A549 (cell line): ENCODE measurements around the gene NOS1AP. TPM values are rescaled to one million over a fixed set of nuclear protein-coding genes. Genes with fewer than 3 reads are reported as not detected.

Experiments used
- ATAC-seq, 2 experiments: fragments of 200-7000 bp in 1 of 2; fragments of >200 bp in 1 of 2; cut with Nextera tagmentation in 1 of 2; cut with Tn5 transposase in 1 of 2; 3 replicates each; pipeline versions ENCODE4 v1.8.0 to v1.9.1; 2018 to 2020; ENCODE audit warnings: mild to moderate bottlenecking in 1 of 2, moderate library complexity in 1 of 2
- CTCF ChIA-PET: fragments of 300-600 bp; sonication (Branson Sonifier 250); formaldehyde crosslinking; extraction: SDS; loops from one replicate; lab custom pipeline; 2021; ENCODE audit warnings: antibody characterized with exemption, inconsistent platforms; lab: Yijun Ruan, JAX
- POLR2A ChIA-PET: fragments of 350-600 bp; formaldehyde crosslinking; extraction: SDS; loops from one replicate; lab custom pipeline; 2021; ENCODE audit warnings: antibody characterized with exemption, inconsistent platforms; lab: Yijun Ruan, JAX
- DNase-seq, 2 experiments: peaks; one replicate each; pipeline versions ENCODE4 v3.0.0 to v3.0.0-alpha.2; 2011 to 2016; ENCODE audit warnings: low read depth in 1 of 2, low spot score in 1 of 2
- FAIRE-seq: peaks from 2 replicates; lab custom pipeline; 2011; peaks lifted over from hg19 to GRCh38; lab: Jason Lieb, UNC
- H3K27ac ChIP-seq, 2 experiments: fragments of >200 bp; sonication (Bioruptor Twin); formaldehyde crosslinking; 3 replicates each; pipeline ENCODE4 v1.5.1; 2016 to 2017
- H3K4me1 ChIP-seq: fragments of >200 bp; sonication (Bioruptor Twin); formaldehyde crosslinking; 3 replicates; pipeline ENCODE4 v1.6.1; 2016
- H3K4me2 ChIP-seq: fragments of >200 bp; sonication (Bioruptor Twin); formaldehyde crosslinking; 3 replicates; pipeline ENCODE4 v1.6.1; 2016
- H3K4me3 ChIP-seq: fragments of >200 bp; sonication (Bioruptor Twin); formaldehyde crosslinking; 3 replicates; pipeline ENCODE4 v1.5.1; 2016
- H3K9me3 ChIP-seq: fragments of >200 bp; sonication (Bioruptor Twin); formaldehyde crosslinking; 3 replicates; pipeline ENCODE4 v1.6.1; 2016
- BHLHE40 ChIP-seq: IDR thresholded peaks from 2 replicates; pipeline ENCODE4 v1.6.1; 2012; ENCODE audit warnings: low read depth, low read length, inconsistent platforms
- CBX8 ChIP-seq: fragments of 200-600 bp; sonication (generic); IDR thresholded peaks from 2 replicates; pipeline ENCODE4 v1.6.1; 2016
- CEBPB ChIP-seq, 2 experiments: fragments of >200 bp in 1 of 2; sonication (Bioruptor Twin) in 1 of 2; formaldehyde crosslinking in 1 of 2; IDR thresholded peaks; 2 replicates each; pipeline ENCODE4 v1.6.1; 2012 to 2016
- CTCF ChIP-seq: fragments of >200 bp; sonication (Bioruptor Twin); formaldehyde crosslinking; IDR thresholded peaks from 3 replicates; pipeline ENCODE4 v1.5.1; 2016
- EHF ChIP-seq: fragments of 250-450 bp; sonication (Bioruptor Pico); IDR thresholded peaks from 2 replicates; pipeline ENCODE4 v1.5.0; 2020; ENCODE audit warnings: mild to moderate bottlenecking
- FOXS1 ChIP-seq: fragments of 250-450 bp; sonication (Bioruptor Pico); IDR thresholded peaks from 2 replicates; pipeline ENCODE4 v1.5.0; 2020; ENCODE audit warnings: mild to moderate bottlenecking, moderate library complexity
- HDAC2 ChIP-seq: fragments of 200-600 bp; sonication (generic); IDR thresholded peaks from 2 replicates; pipeline ENCODE4 v1.6.1; 2016
- HEYL ChIP-seq: fragments of 250-450 bp; sonication (Bioruptor Pico); IDR thresholded peaks from 2 replicates; pipeline ENCODE4 v1.8.0; 2021; ENCODE audit warnings: mild to moderate bottlenecking, moderate library complexity
- HOXA7 ChIP-seq: fragments of 250-450 bp; sonication (Bioruptor Pico); IDR thresholded peaks from 2 replicates; pipeline ENCODE4 v1.5.0; 2020; ENCODE audit warnings: mild to moderate bottlenecking, moderate library complexity
- HOXB5 ChIP-seq: fragments of 250-450 bp; sonication (Bioruptor Pico); IDR thresholded peaks from 2 replicates; pipeline ENCODE4 v1.5.0; 2020; ENCODE audit warnings: mild to moderate bottlenecking, moderate library complexity
- JUN ChIP-seq, 2 experiments: fragments of >200 bp; sonication (Bioruptor Twin); formaldehyde crosslinking; IDR thresholded peaks; 2 replicates in 1 of 2; 3 replicates in 1 of 2; pipeline ENCODE4 v1.6.1; 2016 to 2017
- JUNB ChIP-seq: fragments of >200 bp; sonication (Bioruptor Twin); formaldehyde crosslinking; IDR thresholded peaks from 2 replicates; pipeline ENCODE4 v1.6.1; 2016
- NFE2L2 ChIP-seq: fragments of 150-350 bp; conservative IDR thresholded peaks from 2 replicates; pipeline ENCODE4 v1.6.1; 2014; ENCODE audit warnings: low read length
- NPAS2 ChIP-seq: fragments of 250-450 bp; sonication (Bioruptor Pico); IDR thresholded peaks from 2 replicates; pipeline ENCODE4 v1.8.0; 2022; ENCODE audit warnings: mild to moderate bottlenecking, moderate library complexity, borderline replicate concordance
- POLR2AphosphoS2 ChIP-seq: conservative IDR thresholded peaks from 2 replicates; pipeline ENCODE4 v1.6.1; 2012; ENCODE audit warnings: low read length, improper control_type of control experiment, inconsistent platforms
- RARB ChIP-seq: fragments of 250-450 bp; sonication (Bioruptor Pico); IDR thresholded peaks from 2 replicates; pipeline ENCODE4 v1.8.0; 2021; ENCODE audit warnings: mild to moderate bottlenecking, moderate library complexity
- RCOR1 ChIP-seq: fragments of 150-350 bp; IDR thresholded peaks from 2 replicates; pipeline ENCODE4 v1.6.1; 2014; ENCODE audit warnings: antibody characterized with exemption, low read length, low read depth
- RNF2 ChIP-seq: fragments of 200-600 bp; sonication (generic); IDR thresholded peaks from 2 replicates; pipeline ENCODE4 v1.6.1; 2016; ENCODE audit warnings: low read depth, mild to moderate bottlenecking, antibody characterized with exemption, moderate library complexity, borderline replicate concordance
- SMC3 ChIP-seq: fragments of >200 bp; sonication (Bioruptor Twin); formaldehyde crosslinking; IDR thresholded peaks from 3 replicates; pipeline ENCODE4 v1.6.1; 2018; ENCODE audit warnings: inconsistent platforms
- SREBF2 ChIP-seq: fragments of 450-650 bp; IDR thresholded peaks from 2 replicates; pipeline ENCODE4 v1.6.1; 2014; ENCODE audit warnings: mild to moderate bottlenecking, moderate library complexity
- ZC3H11A ChIP-seq: fragments of 450-650 bp; IDR thresholded peaks from 2 replicates; pipeline ENCODE4 v1.6.1; 2014; ENCODE audit warnings: antibody characterized with exemption, mild to moderate bottlenecking
- ZFP36 ChIP-seq: fragments of 450-650 bp; IDR thresholded peaks from 2 replicates; pipeline ENCODE4 v1.6.1; 2014; ENCODE audit warnings: borderline replicate concordance; ENCODE audit not compliant: partially characterized antibody
- WGBS: methylation state at CpG from one replicate; pipeline ENCODE4 v1.1.6; 2017; ENCODE audit errors: missing lambda C conversion rate; 5-methylcytosine and 5-hydroxymethylcytosine counted together
- polyA plus RNA-seq, 4 experiments: library from polyadenylated mRNA; depleted of rRNA in 3 of 4; stranded (reverse); fragments of >200 nt; fragmentation: RNase III in 1 of 4; extraction: RNeasy Plus Mini Kit Qiagen cat#74134 plus additional on column Dnase treatment in 1 of 4; gene quantifications; 2 replicates in 3 of 4; 3 replicates in 1 of 4; pipeline ENCODE4 v1.2.3, GENCODE V29; 2011 to 2017
- TF ChIP-seq, protein P1 (sequence below): IDR thresholded peaks from 2 replicates; pipeline ENCODE4 v1.6.1; 2012
- TF ChIP-seq, protein P2 (sequence below): fragments of 200-600 bp; sonication (generic); IDR thresholded peaks from 2 replicates; pipeline ENCODE4 v1.6.1; 2016; ENCODE audit warnings: antibody characterized with exemption, mild to moderate bottlenecking, moderate library complexity
- TF ChIP-seq, protein P3 (sequence below): fragments of 150-350 bp; IDR thresholded peaks from 2 replicates; pipeline ENCODE4 v1.6.1; 2014; ENCODE audit warnings: low read depth, mild to moderate bottlenecking, low read length
- TF ChIP-seq, protein P4 (sequence below): IDR thresholded peaks from 2 replicates; pipeline ENCODE4 v1.6.1; 2012; ENCODE audit warnings: low read depth, borderline replicate concordance

NOS1AP gene
- polyA plus RNA-seq, 2 of the 4 experiments (the other 2 are of a cell fraction): 0.17 to 0.25 TPM

- peaks cover 7% of the 10 kb centered on the region; the same call in 1 of the 3 replicates for H3K9me3 ChIP-seq
- ATAC-seq (peak; percentile 2 to 20; a peak in 3 of 6 replicates), DNase-seq (peak in 1 of 2 experiments; percentile 8), FAIRE-seq (no peak)
- H3K4me2 ChIP-seq: peak overlapping the region; percentile 99
- TF ChIP-seq ZFP36 (no peak), FOXS1 (CRISPR knock-in tag) (no peak), HEYL (CRISPR knock-in tag) (no peak), SMC3 (no peak), CBX8 (no peak), RCOR1 (no peak), JUN (IDR thresholded peaks at IDR 0.05) (no peak), HOXA7 (CRISPR knock-in tag) (no peak), HDAC2 (no peak), ZC3H11A (no peak), HOXB5 (CRISPR knock-in tag) (no peak), JUNB (no peak), BHLHE40 (no peak)
- TF ChIP-seq, protein P1, sequence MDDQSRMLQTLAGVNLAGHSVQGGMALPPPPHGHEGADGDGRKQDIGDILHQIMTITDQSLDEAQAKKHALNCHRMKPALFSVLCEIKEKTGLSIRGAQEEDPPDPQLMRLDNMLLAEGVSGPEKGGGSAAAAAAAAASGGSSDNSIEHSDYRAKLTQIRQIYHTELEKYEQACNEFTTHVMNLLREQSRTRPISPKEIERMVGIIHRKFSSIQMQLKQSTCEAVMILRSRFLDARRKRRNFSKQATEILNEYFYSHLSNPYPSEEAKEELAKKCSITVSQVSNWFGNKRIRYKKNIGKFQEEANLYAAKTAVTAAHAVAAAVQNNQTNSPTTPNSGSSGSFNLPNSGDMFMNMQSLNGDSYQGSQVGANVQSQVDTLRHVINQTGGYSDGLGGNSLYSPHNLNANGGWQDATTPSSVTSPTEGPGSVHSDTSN: no peak
- TF ChIP-seq, protein P2, sequence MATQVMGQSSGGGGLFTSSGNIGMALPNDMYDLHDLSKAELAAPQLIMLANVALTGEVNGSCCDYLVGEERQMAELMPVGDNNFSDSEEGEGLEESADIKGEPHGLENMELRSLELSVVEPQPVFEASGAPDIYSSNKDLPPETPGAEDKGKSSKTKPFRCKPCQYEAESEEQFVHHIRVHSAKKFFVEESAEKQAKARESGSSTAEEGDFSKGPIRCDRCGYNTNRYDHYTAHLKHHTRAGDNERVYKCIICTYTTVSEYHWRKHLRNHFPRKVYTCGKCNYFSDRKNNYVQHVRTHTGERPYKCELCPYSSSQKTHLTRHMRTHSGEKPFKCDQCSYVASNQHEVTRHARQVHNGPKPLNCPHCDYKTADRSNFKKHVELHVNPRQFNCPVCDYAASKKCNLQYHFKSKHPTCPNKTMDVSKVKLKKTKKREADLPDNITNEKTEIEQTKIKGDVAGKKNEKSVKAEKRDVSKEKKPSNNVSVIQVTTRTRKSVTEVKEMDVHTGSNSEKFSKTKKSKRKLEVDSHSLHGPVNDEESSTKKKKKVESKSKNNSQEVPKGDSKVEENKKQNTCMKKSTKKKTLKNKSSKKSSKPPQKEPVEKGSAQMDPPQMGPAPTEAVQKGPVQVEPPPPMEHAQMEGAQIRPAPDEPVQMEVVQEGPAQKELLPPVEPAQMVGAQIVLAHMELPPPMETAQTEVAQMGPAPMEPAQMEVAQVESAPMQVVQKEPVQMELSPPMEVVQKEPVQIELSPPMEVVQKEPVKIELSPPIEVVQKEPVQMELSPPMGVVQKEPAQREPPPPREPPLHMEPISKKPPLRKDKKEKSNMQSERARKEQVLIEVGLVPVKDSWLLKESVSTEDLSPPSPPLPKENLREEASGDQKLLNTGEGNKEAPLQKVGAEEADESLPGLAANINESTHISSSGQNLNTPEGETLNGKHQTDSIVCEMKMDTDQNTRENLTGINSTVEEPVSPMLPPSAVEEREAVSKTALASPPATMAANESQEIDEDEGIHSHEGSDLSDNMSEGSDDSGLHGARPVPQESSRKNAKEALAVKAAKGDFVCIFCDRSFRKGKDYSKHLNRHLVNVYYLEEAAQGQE: no peak
- TF ChIP-seq, protein P3, sequence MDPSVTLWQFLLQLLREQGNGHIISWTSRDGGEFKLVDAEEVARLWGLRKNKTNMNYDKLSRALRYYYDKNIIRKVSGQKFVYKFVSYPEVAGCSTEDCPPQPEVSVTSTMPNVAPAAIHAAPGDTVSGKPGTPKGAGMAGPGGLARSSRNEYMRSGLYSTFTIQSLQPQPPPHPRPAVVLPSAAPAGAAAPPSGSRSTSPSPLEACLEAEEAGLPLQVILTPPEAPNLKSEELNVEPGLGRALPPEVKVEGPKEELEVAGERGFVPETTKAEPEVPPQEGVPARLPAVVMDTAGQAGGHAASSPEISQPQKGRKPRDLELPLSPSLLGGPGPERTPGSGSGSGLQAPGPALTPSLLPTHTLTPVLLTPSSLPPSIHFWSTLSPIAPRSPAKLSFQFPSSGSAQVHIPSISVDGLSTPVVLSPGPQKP: no peak
- ChIA-PET CTCF (interaction anchor here (0.9 to 2.0 kb wide), 3 partner anchors 14 to 278 kb away, joined by 3 to 14 read pairs (median 3); no protein-coding TSS in a partner anchor), POLR2A (no interaction called here)
- peak overlapping the region; percentile 74 for H3K4me3 ChIP-seq
- H3K4me1 ChIP-seq: peaks cover 9% of the 10 kb centered on the region; the same call in 1 of the 3 replicates
- peak overlapping the region; percentile 45 to 80; a peak in 5 of 6 replicates for H3K27ac ChIP-seq
- 25% methylated on average over 10 of the region's 29 CpGs for WGBS
These were observed 730 bp downstream of the NOS1AP start for GRCh38 chr1:162070094-162070748.

DNA sequence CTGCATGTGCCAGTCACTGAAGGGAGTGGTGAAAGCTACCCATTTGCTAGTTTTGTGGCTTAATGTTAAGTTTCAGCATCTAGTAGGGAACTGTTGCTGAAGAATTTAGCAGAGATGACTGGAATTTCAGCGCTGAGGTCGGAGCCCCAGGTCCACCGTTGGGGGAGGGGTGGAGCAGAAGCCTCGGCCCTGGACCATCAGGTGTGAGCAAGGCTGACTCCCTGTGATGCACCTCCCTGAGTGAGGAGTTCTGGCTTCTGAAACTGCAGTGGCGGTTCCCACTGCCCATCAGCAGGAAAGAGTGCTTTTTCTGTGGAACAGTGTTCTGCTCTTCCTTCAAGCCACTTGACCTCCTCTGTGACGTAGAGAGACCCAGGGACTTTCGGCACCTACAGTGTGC, 1.3 kb downstream of the NOS1AP start:
- peaks cover 9% of the 10 kb centered on the region; the same call in 1 of the 3 replicates for H3K4me1 ChIP-seq
- H3K4me2 ChIP-seq: peak overlapping the region; percentile 99

More for the DNA sequence above, 1.3 kb downstream of the NOS1AP start:
- ChIA-PET CTCF (interaction anchor here (0.9 to 2.0 kb wide), 2 partner anchors 15 to 185 kb away, joined by 3 to 14 read pairs; no protein-coding TSS in a partner anchor), POLR2A (no interaction called here)
- DNase-seq (no peak), FAIRE-seq (no peak), ATAC-seq (no peak)
- Histone ChIP-seq H3K9me3 (peaks cover 7% of the 10 kb centered on the region; the same call in 1 of the 3 replicates), H3K4me3 (peak overlapping the region; percentile 74), H3K27ac (no peak overlapping the region)
- 48% methylated on average over 7 of the region's 7 CpGs for WGBS
- TF ChIP-seq RARB (CRISPR knock-in tag) (no peak), HOXB5 (CRISPR knock-in tag) (no peak), SREBF2 (no peak), POLR2AphosphoS2 (no peak), CTCF (no peak), RNF2 (no peak), NPAS2 (CRISPR knock-in tag) (no peak), CEBPB (IDR thresholded peaks at IDR 0.05) (no peak), HEYL (CRISPR knock-in tag) (no peak), EHF (CRISPR knock-in tag) (no peak), NFE2L2 (no peak)
- TF ChIP-seq, protein P4, sequence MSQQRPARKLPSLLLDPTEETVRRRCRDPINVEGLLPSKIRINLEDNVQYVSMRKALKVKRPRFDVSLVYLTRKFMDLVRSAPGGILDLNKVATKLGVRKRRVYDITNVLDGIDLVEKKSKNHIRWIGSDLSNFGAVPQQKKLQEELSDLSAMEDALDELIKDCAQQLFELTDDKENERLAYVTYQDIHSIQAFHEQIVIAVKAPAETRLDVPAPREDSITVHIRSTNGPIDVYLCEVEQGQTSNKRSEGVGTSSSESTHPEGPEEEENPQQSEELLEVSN: no peak
